Measurements from ENCODE around the gene CAPN3. TPM values are rescaled to one million over a fixed set of nuclear protein-coding genes. Genes with fewer than 3 reads are reported as not detected.

The CAPN3 gene
- total and polyA plus RNA-seq, 10 donors: 14.6 to 40.5 (median 17.0) TPM

DNA sequence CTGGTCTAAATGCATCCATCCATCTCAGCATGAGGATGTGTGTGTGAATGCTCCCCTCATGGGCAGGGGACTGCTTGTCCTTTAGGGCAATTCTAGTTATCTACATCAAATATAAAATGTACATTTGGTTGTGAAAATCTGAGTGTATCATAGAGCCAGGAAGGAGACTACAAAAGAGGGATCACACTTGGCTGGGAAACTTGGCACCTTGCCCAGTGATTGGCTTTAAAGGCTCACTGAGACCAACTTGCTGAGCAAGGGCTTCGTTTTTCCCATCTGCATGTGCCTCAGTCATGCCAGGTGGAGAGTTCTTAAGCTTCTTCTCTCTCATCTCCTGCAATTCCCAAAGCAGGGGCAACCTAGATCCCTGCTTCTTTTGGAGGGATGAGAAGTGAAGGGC is 5.2 kb downstream of the CAPN3 start:
- no peak for DNase-seq
- 59 to 83% (median 75%) methylated on average over 1 of the region's 1 CpG for WGBS, 5 donors
- peaks cover 0 to 36% (median 0%) of the 10 kb centered on the region in 6 donors for H3K4me1 ChIP-seq
- no peaks in the 10 kb centered on the region for H3K9me3 ChIP-seq
- no peaks in the 10 kb centered on the region for H3K27me3 ChIP-seq (replicated peaks in 1 of 7)
- intact Hi-C loops (cut with DNase I; ENCODE audit: low total_unique reads): no loop called here
- TF ChIP-seq, protein P1, sequence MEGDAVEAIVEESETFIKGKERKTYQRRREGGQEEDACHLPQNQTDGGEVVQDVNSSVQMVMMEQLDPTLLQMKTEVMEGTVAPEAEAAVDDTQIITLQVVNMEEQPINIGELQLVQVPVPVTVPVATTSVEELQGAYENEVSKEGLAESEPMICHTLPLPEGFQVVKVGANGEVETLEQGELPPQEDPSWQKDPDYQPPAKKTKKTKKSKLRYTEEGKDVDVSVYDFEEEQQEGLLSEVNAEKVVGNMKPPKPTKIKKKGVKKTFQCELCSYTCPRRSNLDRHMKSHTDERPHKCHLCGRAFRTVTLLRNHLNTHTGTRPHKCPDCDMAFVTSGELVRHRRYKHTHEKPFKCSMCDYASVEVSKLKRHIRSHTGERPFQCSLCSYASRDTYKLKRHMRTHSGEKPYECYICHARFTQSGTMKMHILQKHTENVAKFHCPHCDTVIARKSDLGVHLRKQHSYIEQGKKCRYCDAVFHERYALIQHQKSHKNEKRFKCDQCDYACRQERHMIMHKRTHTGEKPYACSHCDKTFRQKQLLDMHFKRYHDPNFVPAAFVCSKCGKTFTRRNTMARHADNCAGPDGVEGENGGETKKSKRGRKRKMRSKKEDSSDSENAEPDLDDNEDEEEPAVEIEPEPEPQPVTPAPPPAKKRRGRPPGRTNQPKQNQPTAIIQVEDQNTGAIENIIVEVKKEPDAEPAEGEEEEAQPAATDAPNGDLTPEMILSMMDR (IDR thresholded peaks at IDR 0.05 in 8 of 11, conservative IDR thresholded peaks at IDR 0.05 in 3 of 11): no peak
- no peak for TF ChIP-seq POLR2AphosphoS5 (IDR thresholded peaks at IDR 0.05)
- no peak for TF ChIP-seq POLR2A (IDR thresholded peaks at IDR 0.05)
- H3K27ac ChIP-seq: peak overlapping the region in 1 of 8 donors; percentile 73
- peaks cover 0 to 23% (median 3%) of the 10 kb centered on the region in 6 donors for H3K36me3 ChIP-seq
- H3K4me3 ChIP-seq: no peak overlapping the region

DNA sequence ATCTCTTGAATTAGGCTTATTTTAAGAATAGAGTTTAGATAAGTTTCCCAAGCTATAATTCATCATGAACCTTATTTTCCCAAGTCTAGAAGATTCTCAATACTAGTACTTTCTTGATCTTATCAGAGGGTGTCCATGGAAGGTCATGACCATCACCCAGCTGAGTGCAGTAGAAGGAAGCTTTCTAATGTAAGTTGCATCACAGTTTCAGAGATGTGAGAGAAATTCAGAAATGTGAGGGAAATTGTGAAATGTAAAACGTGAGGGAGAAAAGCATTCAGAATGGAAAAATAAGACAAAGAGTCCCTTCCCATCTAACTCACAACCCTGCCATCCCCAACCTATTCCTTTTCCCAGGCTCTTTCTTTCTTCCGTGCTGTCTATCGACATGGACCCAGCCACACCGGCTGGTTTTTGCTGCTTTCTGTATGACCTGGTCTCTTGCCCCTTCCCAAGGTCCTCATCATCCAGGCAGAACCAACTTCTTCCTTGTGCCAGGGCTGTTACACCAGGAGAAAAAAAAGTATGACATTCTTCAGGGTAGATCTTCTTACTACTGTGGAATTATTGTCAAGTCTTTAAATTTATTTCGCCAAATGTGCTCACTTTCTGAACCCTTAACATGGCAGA is 6.7 kb downstream of the CAPN3 start:
- TF ChIP-seq, protein P1 (IDR thresholded peaks at IDR 0.05 in 8 of 11, conservative IDR thresholded peaks at IDR 0.05 in 3 of 11): no peak
- TF ChIP-seq POLR2AphosphoS5 (IDR thresholded peaks at IDR 0.05) (no peak), POLR2A (IDR thresholded peaks at IDR 0.05) (no peak)
- Histone ChIP-seq H3K36me3 (peaks cover 0 to 12% (median 0%) of the 10 kb centered on the region in 6 donors), H3K27me3 (replicated peaks in 1 of 7) (no peaks in the 10 kb centered on the region), H3K27ac (peak overlapping the region in 6 of 8 donors; percentile 25 to 82 (median 73)), H3K9me3 (no peaks in the 10 kb centered on the region), H3K4me1 (peaks cover 0 to 40% (median under 1%) of the 10 kb centered on the region in 6 donors), H3K4me3 (no peak overlapping the region)
- WGBS, 5 donors: 68 to 93% (median 84%) methylated on average over 5 of the region's 5 CpGs
- intact Hi-C loops (cut with DNase I; ENCODE audit: low total_unique reads): no loop called here
- no peak for DNase-seq

DNA sequence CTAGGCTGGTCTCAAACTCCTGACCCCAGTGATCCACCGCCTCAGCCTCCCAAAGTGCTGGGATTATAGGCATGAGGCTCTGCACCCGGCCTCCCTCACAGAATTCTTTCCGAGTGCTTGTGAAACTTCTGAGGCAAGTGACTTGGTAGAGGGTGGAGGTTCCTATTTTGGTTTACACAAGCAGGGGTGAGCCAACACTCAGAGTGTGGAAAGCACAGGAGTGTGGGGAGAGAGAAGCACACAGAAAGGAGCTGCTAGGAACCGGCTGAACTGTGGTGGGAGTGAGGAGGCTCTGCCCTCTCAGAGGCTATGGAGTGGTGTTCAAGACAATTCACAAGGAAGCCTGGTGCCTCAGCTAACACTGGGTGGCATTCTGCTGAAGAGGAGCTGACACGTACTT is 7.7 kb downstream of the CAPN3 start:
- H3K4me1 ChIP-seq: peaks cover 0 to 40% (median 2%) of the 10 kb centered on the region in 6 donors
- no peak for DNase-seq
- WGBS, 5 donors: 50 to 89% (median 67%) methylated on average over 5 of the region's 5 CpGs

DNA sequence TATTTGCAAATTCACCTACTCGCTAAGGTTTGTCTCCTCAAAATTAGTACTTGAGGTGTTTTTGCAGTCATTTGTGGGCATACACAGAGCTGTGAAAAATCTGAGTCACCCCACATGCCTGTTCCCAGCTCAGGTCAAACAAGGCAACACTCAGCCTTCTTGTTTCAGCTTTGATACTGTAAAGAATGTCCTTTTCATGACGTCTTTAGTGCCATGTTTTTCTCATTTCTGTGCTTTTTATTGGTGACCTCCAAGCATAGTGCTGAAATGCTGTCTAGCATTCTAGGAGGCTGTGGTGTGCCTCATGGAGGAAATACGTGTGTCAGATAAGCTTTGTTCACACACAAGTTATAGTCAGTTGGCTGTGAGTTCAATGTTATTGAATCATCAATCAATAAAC is 8.8 kb downstream of the CAPN3 start:
- peaks cover 0 to 40% (median 2%) of the 10 kb centered on the region in 6 donors for H3K4me1 ChIP-seq
- no peaks in the 10 kb centered on the region for H3K9me3 ChIP-seq
- no peak for DNase-seq
- 88 to 95% (median 90%) methylated on average over 3 of the region's 3 CpGs for WGBS, 5 donors
- no peak for TF ChIP-seq POLR2A (IDR thresholded peaks at IDR 0.05)
- TF ChIP-seq, protein P1 (IDR thresholded peaks at IDR 0.05 in 8 of 11, conservative IDR thresholded peaks at IDR 0.05 in 3 of 11): no peak
- TF ChIP-seq POLR2AphosphoS5 (IDR thresholded peaks at IDR 0.05): no peak
- peaks cover 0 to 15% (median 0%) of the 10 kb centered on the region in 6 donors for H3K36me3 ChIP-seq
- intact Hi-C loops (cut with DNase I; ENCODE audit: low total_unique reads): no loop called here
- H3K4me3 ChIP-seq: no peak overlapping the region
- no peaks in the 10 kb centered on the region for H3K27me3 ChIP-seq (replicated peaks in 1 of 7)
- peak overlapping the region in 4 of 8 donors; percentile 73 to 82 (median 74) for H3K27ac ChIP-seq

More for the DNA sequence above, 7.7 kb downstream of the CAPN3 start:
- intact Hi-C loops (cut with DNase I; ENCODE audit: low total_unique reads): no loop called here
- TF ChIP-seq POLR2A (IDR thresholded peaks at IDR 0.05): no peak
- peak in 1 of 3 donors; percentile 26 for TF ChIP-seq POLR2AphosphoS5 (IDR thresholded peaks at IDR 0.05)
- Histone ChIP-seq H3K4me3 (peak overlapping the region in 1 of 8 donors; percentile 22), H3K9me3 (no peaks in the 10 kb centered on the region), H3K27ac (peak overlapping the region in 6 of 8 donors; percentile 16 to 82 (median 73)), H3K36me3 (peaks cover 0 to 12% (median 0%) of the 10 kb centered on the region in 6 donors), H3K27me3 (replicated peaks in 1 of 7) (no peaks in the 10 kb centered on the region)
